Activated B cell treated with CpG ODN at 0.5 μM for 24 hours (primary cell): ENCODE data around the gene SLC25A1. TPM values are rescaled to one million over a fixed set of nuclear protein-coding genes. Genes with fewer than 3 reads are reported as not detected.

Experiments
- ATAC-seq: fragments of 200-7000 bp; cut with Tn5 transposase; one replicate; pipeline ENCODE4 v1.10.0; 2021; ENCODE audit warnings: low read depth, mild to moderate bottlenecking, moderate library complexity
- CTCF ChIA-PET: fragments of 350-600 bp; sonication (Branson Sonifier 250); formaldehyde crosslinking; loops from one replicate; lab custom pipeline; 2021; ENCODE audit warnings: antibody characterized with exemption; lab: Charles Lee
- POLR2A ChIA-PET: fragments of 350-600 bp; sonication (Branson Sonifier 250); formaldehyde crosslinking; loops from one replicate; lab custom pipeline; 2021; ENCODE audit warnings: antibody characterized with exemption; lab: Charles Lee
- DNase-seq: peaks from one replicate; pipeline ENCODE4 v3.0.0; 2022
- H3K27ac Mint-ChIP-seq: one replicate; pipeline ENCODE4 v1.8.0; 2020; ENCODE audit warnings: mixed read lengths
- H3K27me3 Mint-ChIP-seq: one replicate; pipeline ENCODE4 v1.8.0; 2021; ENCODE audit warnings: mixed read lengths
- H3K36me3 Mint-ChIP-seq: one replicate; pipeline ENCODE4 v1.8.0; 2021; ENCODE audit warnings: low read depth, mixed read lengths
- H3K4me1 Mint-ChIP-seq: one replicate; pipeline ENCODE4 v1.8.0; 2021; ENCODE audit warnings: mixed read lengths
- H3K4me3 Mint-ChIP-seq: one replicate; pipeline ENCODE4 v1.8.0; 2020; ENCODE audit warnings: mild to moderate bottlenecking, mixed read lengths
- H3K9me3 Mint-ChIP-seq: one replicate; pipeline ENCODE4 v1.8.0; 2020; ENCODE audit warnings: mixed read lengths
- intact Hi-C: fragments of 100-400 bp; cut with micrococcal nuclease; formaldehyde crosslinking; loops from one replicate; pipeline ENCODE4 v1.15.1; 2024
- total RNA-seq: library from RNA; stranded (reverse); gene quantifications from 2 replicates; pipeline ENCODE4 v1.2.3, GENCODE V29; 2022
- TF ChIP-seq, protein P1 (sequence below): fragments of 200-600 bp; IDR thresholded peaks from one replicate; pipeline ENCODE4 v1.8.0; 2022; ENCODE audit warnings: antibody characterized with exemption, mild to moderate bottlenecking

Gene SLC25A1
- total RNA-seq, 1 donor from 2014 or later, result 44.2 TPM

DNA sequence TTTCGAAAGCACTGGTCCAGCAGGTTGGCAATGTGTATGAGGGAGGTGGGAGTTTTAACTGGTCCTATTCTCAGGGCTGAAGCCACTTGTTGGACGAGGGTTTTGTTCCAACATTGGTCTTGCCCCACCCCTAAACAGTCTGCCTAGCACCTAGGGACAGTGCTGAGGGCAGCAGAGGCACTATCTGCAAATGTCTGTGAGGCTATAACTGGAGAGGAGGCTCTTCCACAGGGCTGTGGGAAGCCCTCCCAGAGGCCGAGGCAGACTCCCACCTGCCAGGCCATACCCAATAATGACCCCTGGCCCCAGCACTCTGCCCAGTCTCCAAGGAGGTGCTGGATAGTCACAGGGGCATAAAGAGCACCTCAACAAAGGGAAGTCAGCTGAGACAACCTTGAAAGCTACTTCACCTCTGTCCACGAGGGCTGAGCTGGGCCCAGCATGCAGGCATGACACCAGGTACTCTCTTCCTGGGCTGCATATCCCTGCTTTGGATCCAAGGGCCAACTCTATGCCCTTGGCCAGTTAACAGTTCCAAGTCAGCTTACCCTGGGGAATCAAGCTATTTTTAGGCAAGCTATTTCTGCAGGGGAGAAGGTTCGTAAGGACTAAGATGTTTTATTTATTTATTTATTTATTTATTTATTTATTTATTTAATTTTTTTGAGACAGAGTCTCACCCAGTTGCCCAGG lies 40.2 kb upstream of the SLC25A1 start:
- no peak overlapping the region for H3K27ac Mint-ChIP-seq
- TF ChIP-seq, protein P1, sequence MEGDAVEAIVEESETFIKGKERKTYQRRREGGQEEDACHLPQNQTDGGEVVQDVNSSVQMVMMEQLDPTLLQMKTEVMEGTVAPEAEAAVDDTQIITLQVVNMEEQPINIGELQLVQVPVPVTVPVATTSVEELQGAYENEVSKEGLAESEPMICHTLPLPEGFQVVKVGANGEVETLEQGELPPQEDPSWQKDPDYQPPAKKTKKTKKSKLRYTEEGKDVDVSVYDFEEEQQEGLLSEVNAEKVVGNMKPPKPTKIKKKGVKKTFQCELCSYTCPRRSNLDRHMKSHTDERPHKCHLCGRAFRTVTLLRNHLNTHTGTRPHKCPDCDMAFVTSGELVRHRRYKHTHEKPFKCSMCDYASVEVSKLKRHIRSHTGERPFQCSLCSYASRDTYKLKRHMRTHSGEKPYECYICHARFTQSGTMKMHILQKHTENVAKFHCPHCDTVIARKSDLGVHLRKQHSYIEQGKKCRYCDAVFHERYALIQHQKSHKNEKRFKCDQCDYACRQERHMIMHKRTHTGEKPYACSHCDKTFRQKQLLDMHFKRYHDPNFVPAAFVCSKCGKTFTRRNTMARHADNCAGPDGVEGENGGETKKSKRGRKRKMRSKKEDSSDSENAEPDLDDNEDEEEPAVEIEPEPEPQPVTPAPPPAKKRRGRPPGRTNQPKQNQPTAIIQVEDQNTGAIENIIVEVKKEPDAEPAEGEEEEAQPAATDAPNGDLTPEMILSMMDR, result no peak
- no peaks in the 10 kb centered on the region for H3K36me3 Mint-ChIP-seq
- peaks cover 2% of the 10 kb centered on the region for H3K27me3 Mint-ChIP-seq
- CTCF ChIA-PET, result interaction anchor here (5.2 kb wide), 1 partner anchor 411 kb away, joined by 18 read pairs; no protein-coding TSS in a partner anchor
- H3K4me3 Mint-ChIP-seq, result no peak overlapping the region
- POLR2A ChIA-PET, result interaction anchor here (1.1 kb wide), 1 partner anchor 73 kb away, joined by 12 read pairs; the partner anchor contains the start of gene CLTCL1
- peaks cover 4% of the 10 kb centered on the region for H3K4me1 Mint-ChIP-seq
- intact Hi-C loops, result loop anchor here (1.0 kb wide), 2 partner anchors 260 to 412 kb away; no protein-coding TSS in a partner anchor
- H3K9me3 Mint-ChIP-seq, result no peaks in the 10 kb centered on the region
- ATAC-seq, result no peak
- no peak for DNase-seq

DNA sequence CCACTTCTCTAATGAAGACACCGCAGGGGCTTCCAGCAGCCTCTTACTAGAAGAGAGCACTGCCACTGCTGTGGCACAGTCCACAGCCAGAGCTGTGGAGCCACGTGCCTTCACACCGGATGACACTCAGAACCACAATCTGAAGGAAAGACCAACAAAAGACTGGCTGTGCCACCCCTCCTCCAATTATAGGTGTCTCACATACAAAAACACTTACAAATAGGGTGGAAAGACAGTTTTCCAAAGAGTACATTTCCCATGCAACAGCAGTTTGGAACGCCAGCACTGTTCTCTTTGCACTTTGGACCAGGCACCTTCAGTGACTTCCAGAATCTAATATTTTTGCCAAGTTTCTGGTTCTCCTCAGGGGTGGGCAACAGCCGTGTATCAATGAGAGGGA lies 38.0 kb upstream of the SLC25A1 start:
- no peaks in the 10 kb centered on the region for H3K36me3 Mint-ChIP-seq
- peaks cover 18% of the 10 kb centered on the region for H3K4me1 Mint-ChIP-seq
- CTCF ChIA-PET, result interaction anchor here (5.2 kb wide), 1 partner anchor 413 kb away, joined by 18 read pairs; no protein-coding TSS in a partner anchor
- no peak for DNase-seq
- H3K4me3 Mint-ChIP-seq, result no peak overlapping the region
- no peaks in the 10 kb centered on the region for H3K9me3 Mint-ChIP-seq
- H3K27ac Mint-ChIP-seq, result no peak overlapping the region
- ATAC-seq, result no peak
- peaks cover 2% of the 10 kb centered on the region for H3K27me3 Mint-ChIP-seq
- POLR2A ChIA-PET, result no interaction called here
- intact Hi-C loops, result no loop called here
- TF ChIP-seq, protein P1, result no peak

DNA sequence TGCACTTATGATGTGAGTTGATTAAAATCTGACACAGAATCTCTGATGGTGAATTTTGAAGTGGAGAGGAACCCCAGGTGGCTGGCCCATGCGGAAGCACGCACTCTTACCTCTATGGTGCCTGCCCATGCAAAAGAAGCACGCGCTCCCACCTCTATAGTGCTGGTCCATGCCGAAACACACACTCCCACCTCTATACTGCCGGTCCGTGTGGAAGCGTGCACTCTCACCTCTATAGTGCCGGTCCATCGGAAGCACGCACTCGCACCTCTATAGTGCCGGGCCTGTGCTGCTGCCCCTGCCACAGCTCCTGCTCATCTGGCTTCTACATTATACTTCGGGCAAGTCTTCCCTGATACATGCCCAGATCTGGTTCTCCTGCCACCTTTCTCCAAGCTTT lies 36.8 kb upstream of the SLC25A1 start:
- Mint-ChIP-seq H3K27me3 (peaks cover 4% of the 10 kb centered on the region), H3K4me1 (peaks cover 18% of the 10 kb centered on the region), H3K36me3 (no peaks in the 10 kb centered on the region), H3K9me3 (no peaks in the 10 kb centered on the region), H3K4me3 (no peak overlapping the region), H3K27ac (no peak overlapping the region)
- TF ChIP-seq, protein P1, result no peak
- POLR2A ChIA-PET, result no interaction called here
- ATAC-seq (no peak), DNase-seq (no peak)
- intact Hi-C loops, result no loop called here
- CTCF ChIA-PET, result no interaction called here

DNA sequence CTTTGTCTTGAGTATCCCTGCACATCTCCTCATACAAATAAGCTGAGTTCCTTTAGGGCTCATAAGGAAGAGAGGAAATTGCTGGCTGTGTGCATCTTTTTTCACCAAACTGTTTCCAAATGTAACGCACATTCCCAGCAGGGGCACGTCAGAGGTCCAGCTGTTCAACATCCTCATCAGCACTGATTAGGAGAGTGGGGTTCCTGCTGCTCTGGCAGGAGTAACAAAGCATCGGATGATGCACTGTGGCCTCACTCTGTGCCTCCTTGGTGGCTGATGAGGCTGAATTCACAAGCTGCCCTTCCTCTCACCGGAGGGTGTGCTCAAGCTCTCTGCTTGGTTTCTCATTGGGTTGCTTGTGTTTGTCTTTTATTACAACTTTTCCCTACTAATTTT lies 35.5 kb upstream of the SLC25A1 start:
- CTCF ChIA-PET, result no interaction called here
- Mint-ChIP-seq H3K36me3 (no peaks in the 10 kb centered on the region), H3K9me3 (no peaks in the 10 kb centered on the region), H3K27ac (no peak overlapping the region), H3K4me1 (peaks cover 18% of the 10 kb centered on the region), H3K4me3 (no peak overlapping the region), H3K27me3 (peaks cover 11% of the 10 kb centered on the region)
- intact Hi-C loops, result no loop called here
- ATAC-seq, result no peak
- POLR2A ChIA-PET, result no interaction called here
- no peak for DNase-seq
- TF ChIP-seq, protein P1, result no peak

DNA sequence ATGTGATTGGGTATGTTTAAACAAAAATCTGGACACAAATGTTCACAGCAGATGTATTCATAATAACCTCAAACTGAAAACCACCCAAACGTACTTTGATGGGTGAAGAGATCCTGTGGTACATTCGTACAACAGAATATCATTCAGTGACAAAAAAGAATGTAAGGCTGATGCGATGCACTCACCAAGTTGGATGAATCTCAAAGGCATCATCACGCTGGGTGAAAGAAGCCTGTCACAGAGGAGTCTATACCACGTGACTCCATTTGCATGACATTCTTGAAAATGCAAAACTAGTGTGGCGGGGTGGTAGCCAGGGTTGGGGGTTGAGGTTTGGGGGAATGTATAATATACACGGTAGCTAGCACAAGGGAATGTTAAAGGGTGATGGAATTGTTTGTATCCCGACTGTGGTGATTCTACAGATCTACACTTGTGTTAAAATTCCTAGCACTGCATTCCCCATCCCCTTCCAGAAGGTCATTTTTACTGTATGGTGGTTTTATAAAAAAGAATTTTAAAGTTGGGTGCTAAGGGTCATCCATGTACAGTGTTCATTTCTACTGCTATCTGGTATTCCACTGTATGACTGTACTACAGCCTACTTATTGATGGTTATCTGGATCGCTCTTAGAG lies 35.0 kb upstream of the SLC25A1 start:
- DNase-seq, result no peak

More for the DNA sequence above, 35.0 kb upstream of the SLC25A1 start:
- Mint-ChIP-seq H3K4me3 (no peak overlapping the region), H3K27me3 (peaks cover 11% of the 10 kb centered on the region), H3K4me1 (peaks cover 18% of the 10 kb centered on the region), H3K36me3 (no peaks in the 10 kb centered on the region), H3K27ac (no peak overlapping the region), H3K9me3 (no peaks in the 10 kb centered on the region)
- intact Hi-C loops, result no loop called here
- POLR2A ChIA-PET, result no interaction called here
- CTCF ChIA-PET, result no interaction called here
- TF ChIP-seq, protein P1, result no peak
- ATAC-seq, result no peak
